ENCODE data around the gene MICALL1.

MICALL1 gene

DNA sequence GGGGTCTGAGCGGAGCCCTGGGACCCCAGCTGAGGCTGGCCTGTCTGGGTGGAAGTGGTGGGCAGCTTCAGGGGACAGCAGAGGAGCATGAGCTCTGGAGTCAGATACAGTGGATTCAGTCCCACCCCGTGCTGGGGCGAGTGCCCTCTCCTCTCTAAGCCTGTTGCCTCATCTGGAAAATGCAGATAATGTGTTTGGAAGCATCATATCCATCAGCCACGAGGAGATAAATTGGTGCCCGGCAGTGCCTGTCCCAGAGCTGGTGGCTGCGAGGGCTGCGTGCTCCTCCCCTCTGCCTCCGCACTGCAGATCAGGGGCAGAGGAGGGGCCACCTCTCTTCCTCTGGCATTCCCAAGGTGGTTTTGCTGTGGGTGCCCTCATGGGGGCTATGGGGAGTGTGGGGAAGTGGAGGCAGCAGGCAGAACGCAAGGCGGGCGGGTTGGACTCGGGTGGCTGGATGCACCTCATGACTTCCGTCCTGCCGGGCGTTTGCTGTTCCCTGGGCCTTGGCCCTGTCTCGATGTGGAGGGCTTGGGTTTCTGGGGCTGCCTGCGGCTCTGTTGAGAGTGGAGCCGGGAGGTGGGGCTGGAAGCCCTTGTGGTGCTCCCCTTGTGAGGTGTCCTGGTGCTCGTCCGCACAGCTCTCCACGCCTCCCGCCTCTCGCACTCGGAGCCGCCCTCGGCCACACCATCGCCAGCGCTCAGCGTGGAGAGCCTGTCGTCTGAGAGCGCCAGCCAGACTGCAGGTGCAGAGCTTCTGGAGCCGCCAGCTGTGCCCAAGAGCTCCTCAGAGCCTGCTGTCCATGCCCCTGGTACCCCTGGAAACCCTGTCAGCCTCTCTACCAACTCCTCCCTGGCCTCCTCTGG, 20.9 kb downstream of the MICALL1 start:
- no peak for TF ChIP-seq ESRRG (CRISPR knock-in tag; IDR thresholded peaks at IDR 0.05)
- TF ChIP-seq ZNF565 (CRISPR knock-in tag; conservative IDR thresholded peaks at IDR 0.05; ENCODE audit: low read depth) = no peak
- no peak for TF ChIP-seq GLIS3 (CRISPR knock-in tag; IDR thresholded peaks at IDR 0.05)
- TF ChIP-seq, protein P1, sequence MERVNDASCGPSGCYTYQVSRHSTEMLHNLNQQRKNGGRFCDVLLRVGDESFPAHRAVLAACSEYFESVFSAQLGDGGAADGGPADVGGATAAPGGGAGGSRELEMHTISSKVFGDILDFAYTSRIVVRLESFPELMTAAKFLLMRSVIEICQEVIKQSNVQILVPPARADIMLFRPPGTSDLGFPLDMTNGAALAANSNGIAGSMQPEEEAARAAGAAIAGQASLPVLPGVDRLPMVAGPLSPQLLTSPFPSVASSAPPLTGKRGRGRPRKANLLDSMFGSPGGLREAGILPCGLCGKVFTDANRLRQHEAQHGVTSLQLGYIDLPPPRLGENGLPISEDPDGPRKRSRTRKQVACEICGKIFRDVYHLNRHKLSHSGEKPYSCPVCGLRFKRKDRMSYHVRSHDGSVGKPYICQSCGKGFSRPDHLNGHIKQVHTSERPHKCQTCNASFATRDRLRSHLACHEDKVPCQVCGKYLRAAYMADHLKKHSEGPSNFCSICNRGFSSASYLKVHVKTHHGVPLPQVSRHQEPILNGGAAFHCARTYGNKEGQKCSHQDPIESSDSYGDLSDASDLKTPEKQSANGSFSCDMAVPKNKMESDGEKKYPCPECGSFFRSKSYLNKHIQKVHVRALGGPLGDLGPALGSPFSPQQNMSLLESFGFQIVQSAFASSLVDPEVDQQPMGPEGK (CRISPR knock-in tag; IDR thresholded peaks at IDR 0.05; ENCODE audit: borderline replicate concordance) = no peak
- TF ChIP-seq ZFP30 (CRISPR knock-in tag; IDR thresholded peaks at IDR 0.05) = no peak
- TF ChIP-seq TCF4 (CRISPR knock-in tag; IDR thresholded peaks at IDR 0.05; ENCODE audit: borderline replicate concordance) = no peak
- TF ChIP-seq ZNF70 (CRISPR knock-in tag; IDR thresholded peaks at IDR 0.05) = no peak
- no peak for TF ChIP-seq OSR1 (CRISPR knock-in tag; IDR thresholded peaks at IDR 0.05)
- TF ChIP-seq ZNF8 (CRISPR knock-in tag; IDR thresholded peaks at IDR 0.05) = no peak
- TF ChIP-seq ZC3H10 (CRISPR knock-in tag; IDR thresholded peaks at IDR 0.05) = no peak
- TF ChIP-seq, protein P2, sequence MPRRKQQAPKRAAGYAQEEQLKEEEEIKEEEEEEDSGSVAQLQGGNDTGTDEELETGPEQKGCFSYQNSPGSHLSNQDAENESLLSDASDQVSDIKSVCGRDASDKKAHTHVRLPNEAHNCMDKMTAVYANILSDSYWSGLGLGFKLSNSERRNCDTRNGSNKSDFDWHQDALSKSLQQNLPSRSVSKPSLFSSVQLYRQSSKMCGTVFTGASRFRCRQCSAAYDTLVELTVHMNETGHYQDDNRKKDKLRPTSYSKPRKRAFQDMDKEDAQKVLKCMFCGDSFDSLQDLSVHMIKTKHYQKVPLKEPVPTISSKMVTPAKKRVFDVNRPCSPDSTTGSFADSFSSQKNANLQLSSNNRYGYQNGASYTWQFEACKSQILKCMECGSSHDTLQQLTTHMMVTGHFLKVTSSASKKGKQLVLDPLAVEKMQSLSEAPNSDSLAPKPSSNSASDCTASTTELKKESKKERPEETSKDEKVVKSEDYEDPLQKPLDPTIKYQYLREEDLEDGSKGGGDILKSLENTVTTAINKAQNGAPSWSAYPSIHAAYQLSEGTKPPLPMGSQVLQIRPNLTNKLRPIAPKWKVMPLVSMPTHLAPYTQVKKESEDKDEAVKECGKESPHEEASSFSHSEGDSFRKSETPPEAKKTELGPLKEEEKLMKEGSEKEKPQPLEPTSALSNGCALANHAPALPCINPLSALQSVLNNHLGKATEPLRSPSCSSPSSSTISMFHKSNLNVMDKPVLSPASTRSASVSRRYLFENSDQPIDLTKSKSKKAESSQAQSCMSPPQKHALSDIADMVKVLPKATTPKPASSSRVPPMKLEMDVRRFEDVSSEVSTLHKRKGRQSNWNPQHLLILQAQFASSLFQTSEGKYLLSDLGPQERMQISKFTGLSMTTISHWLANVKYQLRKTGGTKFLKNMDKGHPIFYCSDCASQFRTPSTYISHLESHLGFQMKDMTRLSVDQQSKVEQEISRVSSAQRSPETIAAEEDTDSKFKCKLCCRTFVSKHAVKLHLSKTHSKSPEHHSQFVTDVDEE (CRISPR knock-in tag; IDR thresholded peaks at IDR 0.05) = no peak
- no peak for TF ChIP-seq RARB (CRISPR knock-in tag; IDR thresholded peaks at IDR 0.05)
- TF ChIP-seq CSDC2 (CRISPR knock-in tag; IDR thresholded peaks at IDR 0.05) = no peak
- TF ChIP-seq, protein P3, sequence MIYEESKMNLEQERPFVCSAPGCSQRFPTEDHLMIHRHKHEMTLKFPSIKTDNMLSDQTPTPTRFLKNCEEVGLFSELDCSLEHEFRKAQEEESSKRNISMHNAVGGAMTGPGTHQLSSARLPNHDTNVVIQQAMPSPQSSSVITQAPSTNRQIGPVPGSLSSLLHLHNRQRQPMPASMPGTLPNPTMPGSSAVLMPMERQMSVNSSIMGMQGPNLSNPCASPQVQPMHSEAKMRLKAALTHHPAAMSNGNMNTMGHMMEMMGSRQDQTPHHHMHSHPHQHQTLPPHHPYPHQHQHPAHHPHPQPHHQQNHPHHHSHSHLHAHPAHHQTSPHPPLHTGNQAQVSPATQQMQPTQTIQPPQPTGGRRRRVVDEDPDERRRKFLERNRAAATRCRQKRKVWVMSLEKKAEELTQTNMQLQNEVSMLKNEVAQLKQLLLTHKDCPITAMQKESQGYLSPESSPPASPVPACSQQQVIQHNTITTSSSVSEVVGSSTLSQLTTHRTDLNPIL (CRISPR knock-in tag; IDR thresholded peaks at IDR 0.05; ENCODE audit: low read depth) = no peak
- no peak for ATAC-seq

DNA sequence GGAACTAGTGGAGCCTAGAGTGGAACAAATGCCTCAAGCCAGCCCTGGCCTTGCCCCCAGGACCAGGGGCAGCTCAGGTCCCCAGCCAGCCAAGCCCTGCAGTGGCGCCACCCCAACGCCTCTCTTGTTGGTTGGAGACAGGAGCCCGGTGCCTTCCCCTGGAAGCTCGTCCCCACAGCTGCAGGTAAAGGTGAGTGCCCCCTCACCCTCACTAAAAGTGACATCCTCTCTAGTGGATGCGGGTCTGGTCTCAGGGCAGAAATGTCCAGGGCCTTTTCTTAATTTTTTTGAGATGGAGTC, 21.5 kb downstream of the MICALL1 start:
- ATAC-seq = no peak
- TF ChIP-seq CSDC2 (CRISPR knock-in tag; IDR thresholded peaks at IDR 0.05) (no peak), TCF4 (CRISPR knock-in tag; IDR thresholded peaks at IDR 0.05; ENCODE audit: borderline replicate concordance) (no peak), ZC3H10 (CRISPR knock-in tag; IDR thresholded peaks at IDR 0.05) (no peak), BACH2 (CRISPR knock-in tag; IDR thresholded peaks at IDR 0.05; ENCODE audit: borderline replicate concordance) (no peak), ARNTL (CRISPR knock-in tag; IDR thresholded peaks at IDR 0.05; ENCODE audit: borderline replicate concordance, low read depth) (no peak), SNAI2 (CRISPR knock-in tag; IDR thresholded peaks at IDR 0.05) (no peak), RARB (CRISPR knock-in tag; IDR thresholded peaks at IDR 0.05) (no peak), ZNF565 (CRISPR knock-in tag; conservative IDR thresholded peaks at IDR 0.05; ENCODE audit: low read depth) (no peak)
- TF ChIP-seq, protein P1 (CRISPR knock-in tag; IDR thresholded peaks at IDR 0.05; ENCODE audit: borderline replicate concordance) = no peak
- TF ChIP-seq, protein P4, sequence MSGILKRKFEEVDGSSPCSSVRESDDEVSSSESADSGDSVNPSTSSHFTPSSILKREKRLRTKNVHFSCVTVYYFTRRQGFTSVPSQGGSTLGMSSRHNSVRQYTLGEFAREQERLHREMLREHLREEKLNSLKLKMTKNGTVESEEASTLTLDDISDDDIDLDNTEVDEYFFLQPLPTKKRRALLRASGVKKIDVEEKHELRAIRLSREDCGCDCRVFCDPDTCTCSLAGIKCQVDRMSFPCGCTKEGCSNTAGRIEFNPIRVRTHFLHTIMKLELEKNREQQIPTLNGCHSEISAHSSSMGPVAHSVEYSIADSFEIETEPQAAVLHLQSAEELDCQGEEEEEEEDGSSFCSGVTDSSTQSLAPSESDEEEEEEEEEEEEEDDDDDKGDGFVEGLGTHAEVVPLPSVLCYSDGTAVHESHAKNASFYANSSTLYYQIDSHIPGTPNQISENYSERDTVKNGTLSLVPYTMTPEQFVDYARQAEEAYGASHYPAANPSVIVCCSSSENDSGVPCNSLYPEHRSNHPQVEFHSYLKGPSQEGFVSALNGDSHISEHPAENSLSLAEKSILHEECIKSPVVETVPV (CRISPR knock-in tag; IDR thresholded peaks at IDR 0.05) = no peak

DNA sequence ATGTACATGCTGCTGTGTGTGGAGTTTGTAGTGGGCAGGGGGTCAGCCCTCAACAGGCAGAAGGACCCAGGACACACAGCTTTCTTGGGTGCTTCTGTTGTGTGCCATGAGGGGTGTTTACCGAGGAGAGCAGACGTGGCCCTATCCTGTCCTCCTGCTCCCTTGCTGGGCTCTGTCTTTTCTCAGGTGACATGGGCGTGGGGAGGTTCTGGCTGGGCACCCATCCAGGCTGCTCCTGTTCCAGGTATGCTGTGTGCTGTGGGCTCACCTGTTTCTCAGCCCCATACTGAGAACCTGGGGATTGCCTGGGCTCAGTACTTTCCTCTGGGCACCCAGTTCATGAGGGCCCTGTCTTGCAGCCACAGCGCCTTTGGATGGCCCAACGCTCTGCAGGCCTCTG, 23.3 kb downstream of the MICALL1 start:
- no peak for ATAC-seq
- TF ChIP-seq ZNF565 (CRISPR knock-in tag; conservative IDR thresholded peaks at IDR 0.05; ENCODE audit: low read depth) (no peak), RARB (CRISPR knock-in tag; IDR thresholded peaks at IDR 0.05) (no peak), ZNF70 (CRISPR knock-in tag; IDR thresholded peaks at IDR 0.05) (no peak), PPARA (CRISPR knock-in tag; IDR thresholded peaks at IDR 0.05; ENCODE audit: borderline replicate concordance) (no peak), TOX (CRISPR knock-in tag; IDR thresholded peaks at IDR 0.05; ENCODE audit: borderline replicate concordance) (no peak)
- TF ChIP-seq, protein P2 (CRISPR knock-in tag; IDR thresholded peaks at IDR 0.05) = no peak
- TF ChIP-seq, protein P5, sequence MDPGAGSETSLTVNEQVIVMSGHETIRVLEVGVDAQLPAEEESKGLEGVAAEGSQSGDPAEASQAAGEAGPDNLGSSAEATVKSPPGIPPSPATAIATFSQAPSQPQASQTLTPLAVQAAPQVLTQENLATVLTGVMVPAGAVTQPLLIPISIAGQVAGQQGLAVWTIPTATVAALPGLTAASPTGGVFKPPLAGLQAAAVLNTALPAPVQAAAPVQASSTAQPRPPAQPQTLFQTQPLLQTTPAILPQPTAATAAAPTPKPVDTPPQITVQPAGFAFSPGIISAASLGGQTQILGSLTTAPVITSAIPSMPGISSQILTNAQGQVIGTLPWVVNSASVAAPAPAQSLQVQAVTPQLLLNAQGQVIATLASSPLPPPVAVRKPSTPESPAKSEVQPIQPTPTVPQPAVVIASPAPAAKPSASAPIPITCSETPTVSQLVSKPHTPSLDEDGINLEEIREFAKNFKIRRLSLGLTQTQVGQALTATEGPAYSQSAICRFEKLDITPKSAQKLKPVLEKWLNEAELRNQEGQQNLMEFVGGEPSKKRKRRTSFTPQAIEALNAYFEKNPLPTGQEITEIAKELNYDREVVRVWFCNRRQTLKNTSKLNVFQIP (CRISPR knock-in tag; IDR thresholded peaks at IDR 0.05; ENCODE audit: borderline replicate concordance, low read depth) = no peak

Measured in SK-N-SH treated with all-trans-retinoic acid at 6 μM for 48 hours (cell line).